ENCODE measurements around the gene IGFLR1.
A peak's percentile ranks its signal among the peaks of the same experiment; 100 is the strongest.

IGFLR1 gene

DNA sequence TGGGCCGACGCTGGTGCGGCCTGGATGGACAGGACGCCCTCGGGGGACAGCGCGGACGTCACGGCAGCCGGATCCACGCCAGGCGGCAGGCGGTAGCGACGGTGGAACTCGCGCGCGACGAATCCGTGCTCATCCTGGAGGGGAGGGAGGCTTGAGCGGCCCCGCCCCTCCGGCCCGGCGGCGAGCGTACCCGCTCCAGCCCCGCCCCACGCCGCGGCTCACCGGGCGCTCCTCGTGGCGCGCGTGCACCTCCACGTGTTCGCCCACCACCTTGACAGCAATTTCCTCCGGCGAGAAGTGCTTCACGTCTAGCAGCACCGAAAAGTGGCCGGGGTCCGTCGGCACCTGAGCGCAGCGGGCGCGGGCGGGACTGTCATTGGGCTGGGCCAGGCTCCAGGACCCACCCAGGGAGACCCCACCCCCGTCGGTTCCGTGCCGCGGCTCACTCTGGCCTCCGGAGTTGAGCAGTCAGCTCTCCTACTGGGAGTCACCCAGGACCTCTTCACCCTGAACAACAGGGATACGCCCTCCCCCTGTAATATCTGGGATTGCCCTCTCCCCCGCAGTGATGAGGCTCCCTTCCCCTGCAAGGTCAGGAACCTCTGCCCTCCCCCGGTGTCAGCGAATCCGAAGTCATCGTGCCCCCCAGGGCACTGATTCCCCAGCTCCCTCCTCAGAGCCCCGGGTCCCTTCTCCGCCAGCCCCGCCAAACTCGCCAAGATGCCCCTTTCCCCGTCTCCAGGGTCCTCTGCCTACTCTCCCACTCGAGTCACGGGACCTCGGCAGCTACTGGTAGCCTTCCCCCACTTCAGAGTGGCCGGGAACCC is 13.5 kb upstream of the IGFLR1 start:
- DNase-seq: peak; percentile 61

DNA sequence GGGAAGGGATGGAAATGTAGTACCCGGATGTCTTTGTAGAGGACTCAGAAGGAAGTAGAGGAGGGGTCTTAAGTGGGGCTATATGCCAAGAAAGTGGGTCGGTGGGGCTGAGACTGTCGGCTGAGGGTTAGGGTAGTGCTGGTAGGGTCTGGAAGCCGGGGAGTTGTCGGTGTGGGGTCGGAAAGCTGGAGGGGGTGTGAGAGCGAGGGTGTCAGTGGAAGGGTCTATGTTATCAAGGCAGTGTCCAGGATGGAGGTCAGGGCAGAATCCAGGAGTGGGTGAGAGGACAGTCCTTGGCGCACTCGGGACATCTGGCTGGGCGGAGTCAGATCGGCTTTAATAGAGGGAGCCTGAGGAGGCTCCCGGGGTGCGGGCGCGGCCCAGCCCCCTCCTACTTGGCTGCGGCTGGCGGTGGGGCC is 12.9 kb upstream of the IGFLR1 start:
- no peak for DNase-seq

DNA sequence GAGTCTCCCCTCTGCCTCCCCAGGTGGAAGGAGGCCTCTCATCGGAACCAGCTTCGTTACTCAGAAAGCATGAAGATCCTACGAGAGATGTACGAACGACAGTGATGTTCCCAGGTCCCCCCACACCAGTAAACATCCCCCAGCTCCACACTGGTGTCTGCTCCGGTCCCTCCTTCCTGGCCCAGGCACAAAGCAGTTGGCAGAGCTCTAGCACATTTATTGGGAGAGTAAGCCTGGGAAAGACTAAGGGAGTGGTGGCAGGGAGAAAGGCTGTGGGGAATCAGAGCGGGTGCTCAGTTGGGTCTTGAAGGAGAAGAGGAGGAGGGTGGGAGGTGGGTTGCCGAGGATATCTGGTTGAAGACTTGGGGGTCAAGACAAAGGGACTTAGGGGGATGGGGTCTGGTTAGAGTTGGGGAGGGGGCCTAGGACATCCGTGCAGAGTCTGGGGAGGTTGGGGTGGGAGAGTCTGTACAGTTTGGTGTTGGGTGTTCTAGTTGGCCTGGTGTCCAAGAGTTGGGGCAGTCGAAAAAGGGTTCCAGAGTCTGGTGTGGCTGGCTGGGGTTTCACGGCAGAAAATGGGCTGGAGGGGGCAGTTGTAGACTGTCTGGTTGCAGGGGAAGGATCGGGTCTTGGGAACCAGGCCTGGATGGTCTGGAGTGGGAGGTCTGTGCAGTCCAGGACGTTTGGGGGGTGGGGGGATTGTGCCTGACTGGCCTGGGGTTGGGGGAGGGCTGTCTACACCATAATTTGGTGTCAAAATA is 12.3 kb upstream of the IGFLR1 start:
- DNase-seq: no peak

DNA sequence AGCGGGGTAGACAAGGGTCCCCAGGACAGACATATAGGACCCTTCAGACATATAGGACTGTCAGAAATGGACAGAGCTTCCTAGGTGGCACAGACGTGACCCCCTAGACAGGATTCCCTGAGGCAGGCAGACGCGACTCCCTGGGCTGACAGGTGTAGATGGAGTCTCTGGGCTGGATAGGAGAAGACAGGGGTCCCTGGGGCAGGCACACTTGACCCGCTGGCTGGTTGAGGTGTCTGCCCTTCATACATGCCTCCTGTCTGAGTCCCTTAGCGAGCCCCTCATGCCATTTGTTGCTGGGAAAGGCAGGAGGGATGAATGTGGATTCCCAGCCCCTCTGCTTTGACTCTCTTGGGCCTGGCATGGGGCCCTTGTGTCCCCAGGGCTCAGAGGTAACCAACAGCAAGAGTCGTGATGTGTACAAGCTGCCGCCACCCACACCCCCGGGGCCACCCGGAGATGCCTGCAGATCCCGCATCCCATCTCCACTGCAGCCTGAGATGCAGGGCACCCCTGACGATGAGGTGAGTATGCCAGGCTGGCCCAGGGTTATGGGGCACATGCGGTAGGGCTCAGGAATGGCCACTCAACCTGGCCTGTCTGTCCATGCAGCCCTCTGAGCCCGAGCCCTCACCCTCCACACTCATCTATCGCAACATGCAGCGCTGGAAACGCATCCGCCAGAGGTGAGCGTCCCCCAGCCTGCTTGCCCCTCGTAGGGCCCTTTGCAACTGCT is 11.6 kb upstream of the IGFLR1 start:
- no peak for DNase-seq

DNA sequence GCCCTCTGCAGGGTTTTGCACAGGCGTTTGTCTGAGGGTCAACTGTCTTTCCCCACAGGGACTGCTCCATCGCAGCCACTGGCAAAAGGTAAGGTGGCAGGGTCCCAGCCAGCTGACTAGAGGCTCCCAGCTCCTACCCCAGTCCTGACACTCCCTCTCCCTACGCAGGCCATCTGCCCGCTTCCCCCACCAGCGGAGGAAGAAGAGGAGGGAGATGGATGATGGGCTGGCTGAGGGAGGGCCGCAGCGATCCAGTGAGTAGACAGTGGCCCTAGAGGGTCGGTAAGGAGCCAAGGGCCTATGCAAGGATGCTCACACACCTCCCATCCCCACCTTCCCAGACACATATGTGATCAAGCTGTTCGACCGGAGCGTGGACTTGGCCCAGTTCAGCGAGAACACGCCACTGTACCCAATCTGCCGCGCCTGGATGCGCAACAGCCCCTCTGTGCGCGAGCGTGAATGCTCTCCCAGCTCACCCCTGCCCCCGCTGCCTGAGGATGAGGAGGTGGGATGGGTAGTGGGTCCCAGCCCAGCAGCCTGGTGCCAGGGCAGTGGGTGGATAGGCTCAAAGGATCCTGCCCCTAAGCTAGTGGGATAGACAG is 10.6 kb upstream of the IGFLR1 start:
- DNase-seq: no peak

DNA sequence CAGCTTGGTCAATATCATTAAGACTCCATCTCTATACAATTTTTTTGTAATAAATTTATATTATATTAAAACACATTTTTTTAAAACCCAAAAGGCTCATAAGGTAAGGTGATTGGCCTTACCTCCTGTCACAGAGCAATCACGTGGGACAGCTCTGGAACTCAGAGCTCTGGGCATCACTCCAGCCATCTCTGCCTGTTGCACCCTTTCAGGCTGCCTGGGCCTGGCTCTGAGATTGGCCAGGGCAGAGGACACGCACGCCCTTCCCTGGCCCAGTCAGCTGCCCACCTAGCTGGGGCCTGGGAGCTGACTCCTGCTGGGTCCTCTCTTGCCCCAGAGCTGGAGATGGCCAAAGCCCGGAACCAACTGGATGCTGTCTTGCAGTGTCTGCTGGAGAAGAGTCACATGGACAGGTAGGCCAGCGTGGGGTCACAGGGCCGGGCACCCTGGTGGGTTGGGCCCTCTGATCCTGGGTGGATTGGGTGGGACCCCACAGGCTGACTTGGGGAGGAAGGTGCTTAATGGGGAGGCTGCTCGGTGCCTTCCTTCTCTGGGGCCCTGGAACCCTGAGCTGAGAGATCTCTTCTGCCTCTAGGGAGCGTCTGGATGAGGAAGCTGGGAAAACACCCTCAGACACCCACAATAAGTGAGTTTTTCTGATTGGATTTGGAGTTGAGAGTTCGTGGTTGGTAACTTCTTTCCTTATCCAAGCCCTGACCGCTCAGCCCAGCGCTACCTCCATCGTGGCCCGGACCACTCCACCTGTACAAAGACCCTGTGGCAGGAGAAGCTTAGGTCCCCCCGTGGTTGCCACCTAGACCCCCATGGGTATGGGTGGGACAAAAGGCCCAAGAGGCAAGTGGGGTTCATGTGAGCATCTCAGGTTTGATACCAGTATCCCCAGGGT is 9.8 kb upstream of the IGFLR1 start:
- DNase-seq: no peak

DNA sequence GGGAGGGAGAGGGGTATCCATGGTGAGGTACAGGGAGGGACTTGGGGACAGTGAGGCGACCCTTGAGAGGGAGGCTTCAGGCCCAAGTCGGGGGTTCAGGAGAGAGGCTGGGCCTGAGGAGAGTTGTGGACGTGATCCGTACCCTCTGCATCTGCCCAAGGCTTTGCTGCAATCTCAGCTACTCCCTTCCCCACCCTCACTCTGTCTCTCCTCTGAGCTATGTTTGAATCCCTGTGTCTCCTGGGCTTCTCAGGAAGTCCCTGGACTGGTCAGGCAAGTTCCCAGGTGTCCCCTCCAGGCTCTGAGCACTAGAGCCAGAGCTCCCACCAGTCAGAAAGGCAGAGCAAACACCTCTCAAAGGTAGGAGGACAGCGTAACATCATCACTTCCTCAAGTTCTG is 7.9 kb upstream of the IGFLR1 start:
- DNase-seq: no peak

DNA sequence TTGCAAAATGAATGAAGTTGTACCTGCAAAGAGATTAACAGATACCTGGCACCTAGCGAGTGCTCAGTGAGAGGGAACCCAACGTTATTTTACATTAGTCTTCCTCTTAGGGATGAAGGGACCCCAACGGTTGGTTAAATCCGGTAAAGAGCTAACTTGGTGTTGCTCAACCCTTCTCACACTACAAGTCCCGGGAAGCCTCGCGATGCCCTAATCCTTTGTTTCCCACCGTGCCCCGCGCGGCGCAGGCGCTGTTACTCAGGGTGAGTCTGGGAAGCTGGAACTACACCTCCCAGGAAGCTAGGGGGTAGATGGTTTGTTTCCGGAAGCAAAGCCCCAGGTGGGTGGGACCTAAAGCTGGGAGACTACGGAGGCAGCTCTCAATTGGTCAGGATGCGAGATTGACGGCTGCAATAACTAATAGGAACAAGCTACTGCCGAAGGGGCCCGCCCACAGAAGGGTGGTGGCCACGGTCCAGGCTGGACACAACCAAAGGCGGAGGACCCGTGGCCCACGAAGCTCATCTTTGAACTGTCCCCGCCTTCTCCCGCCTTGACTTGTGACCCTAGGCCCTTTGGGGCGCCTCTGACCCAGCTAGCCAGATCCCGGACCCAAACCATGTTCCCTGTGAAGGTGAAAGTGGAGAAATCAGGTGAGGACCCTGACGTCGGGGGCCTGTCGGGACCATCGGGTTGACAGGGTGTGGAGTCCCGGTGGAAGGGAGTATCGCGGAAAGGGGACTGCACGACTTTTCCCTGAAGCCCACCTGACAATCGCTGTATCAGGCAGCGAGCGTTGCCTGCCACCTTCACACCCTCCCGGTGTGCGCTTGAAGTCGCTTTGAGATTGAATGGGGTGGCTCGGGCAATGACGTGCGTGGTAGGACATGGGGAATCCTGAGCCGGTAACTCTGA is 6.1 kb upstream of the IGFLR1 start, which contains the start of gene LIN37:
Gene LIN37 (plus strand): TSS at position 471 of the 915 bp plus-strand sequence. CDS start 149 bp downstream, at position 620.
- peak; percentile 99 for DNase-seq

DNA sequence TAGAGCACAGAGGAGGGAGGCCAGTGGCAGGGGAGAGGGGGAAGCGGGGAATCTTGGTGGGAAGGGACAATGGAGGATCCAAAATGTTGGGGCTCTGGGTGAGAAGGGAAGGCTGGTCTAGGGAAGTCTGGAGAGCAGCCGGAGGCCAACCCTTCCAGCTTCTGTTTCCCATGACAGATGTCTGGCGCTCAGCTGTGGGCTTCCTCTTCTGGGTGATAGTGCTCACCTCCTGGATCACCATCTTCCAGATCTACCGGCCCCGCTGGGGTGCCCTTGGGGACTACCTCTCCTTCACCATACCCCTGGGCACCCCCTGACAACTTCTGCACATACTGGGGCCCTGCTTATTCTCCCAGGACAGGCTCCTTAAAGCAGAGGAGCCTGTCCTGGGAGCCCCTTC is 4.3 kb upstream of the IGFLR1 start:
- no peak for DNase-seq

DNA sequence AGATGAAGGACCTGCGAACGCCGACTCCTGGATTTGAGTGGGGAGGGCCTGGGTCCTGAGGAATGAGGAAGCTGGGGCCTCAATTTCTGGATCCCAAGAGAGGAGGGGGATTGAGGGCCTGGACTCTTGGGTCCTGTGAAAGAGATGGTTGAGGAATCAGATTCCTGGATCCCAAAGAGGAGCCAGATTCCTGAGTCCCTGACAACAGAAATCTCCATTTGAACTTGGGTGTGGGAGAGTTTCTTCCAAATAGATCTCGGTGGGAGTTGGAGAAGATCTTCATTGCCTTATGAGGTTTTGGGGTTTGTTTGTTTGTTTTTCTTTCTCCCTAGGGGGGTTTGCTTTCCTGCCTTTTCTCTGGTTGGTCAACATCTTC is 3.8 kb upstream of the IGFLR1 start:
- no peak for DNase-seq

DNA sequence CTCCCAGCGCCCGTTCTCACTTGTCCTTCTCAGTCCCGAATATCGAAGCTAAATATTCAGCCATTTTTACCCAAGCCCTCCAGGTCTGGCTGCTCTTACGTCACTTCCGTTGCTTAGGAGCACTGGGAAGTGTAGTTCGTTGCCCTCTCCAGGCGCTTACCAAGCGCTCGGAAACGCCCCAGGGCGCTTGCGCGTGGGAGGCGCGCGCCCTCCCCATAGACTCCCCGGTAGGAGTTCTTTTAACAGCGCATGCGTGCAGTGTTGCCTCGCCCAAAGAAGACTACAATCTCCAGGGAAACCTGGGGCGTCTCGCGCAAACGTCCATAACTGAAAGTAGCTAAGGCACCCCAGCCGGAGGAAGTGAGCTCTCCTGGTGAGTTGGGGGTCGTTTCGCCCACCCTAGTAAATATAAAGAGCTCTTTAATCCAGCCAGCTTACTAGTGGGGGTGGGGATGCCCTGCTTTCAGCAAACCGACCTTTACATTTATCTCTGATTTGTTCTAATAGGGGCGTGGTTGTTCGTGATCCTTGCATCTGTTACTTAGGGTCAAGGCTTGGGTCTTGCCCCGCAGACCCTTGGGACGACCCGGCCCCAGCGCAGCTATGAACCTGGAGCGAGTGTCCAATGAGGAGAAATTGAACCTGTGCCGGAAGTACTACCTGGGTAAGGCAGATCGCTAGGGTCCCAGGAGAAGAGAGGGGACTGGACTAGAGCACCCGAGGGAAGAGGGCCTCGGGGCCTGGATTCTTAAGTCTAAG is 3.3 kb upstream of the IGFLR1 start, which contains the start of the genes PSENEN and U2AF1L4:
Gene PSENEN (plus strand): TSS at position 324 of the 759 bp plus-strand sequence. CDS start 280 bp downstream, at position 604.
Gene U2AF1L4 (minus strand): TSS at position 91 of the 759 bp plus-strand sequence. CDS start 27 bp downstream, at position 64.
- peak; percentile 100 for DNase-seq

DNA sequence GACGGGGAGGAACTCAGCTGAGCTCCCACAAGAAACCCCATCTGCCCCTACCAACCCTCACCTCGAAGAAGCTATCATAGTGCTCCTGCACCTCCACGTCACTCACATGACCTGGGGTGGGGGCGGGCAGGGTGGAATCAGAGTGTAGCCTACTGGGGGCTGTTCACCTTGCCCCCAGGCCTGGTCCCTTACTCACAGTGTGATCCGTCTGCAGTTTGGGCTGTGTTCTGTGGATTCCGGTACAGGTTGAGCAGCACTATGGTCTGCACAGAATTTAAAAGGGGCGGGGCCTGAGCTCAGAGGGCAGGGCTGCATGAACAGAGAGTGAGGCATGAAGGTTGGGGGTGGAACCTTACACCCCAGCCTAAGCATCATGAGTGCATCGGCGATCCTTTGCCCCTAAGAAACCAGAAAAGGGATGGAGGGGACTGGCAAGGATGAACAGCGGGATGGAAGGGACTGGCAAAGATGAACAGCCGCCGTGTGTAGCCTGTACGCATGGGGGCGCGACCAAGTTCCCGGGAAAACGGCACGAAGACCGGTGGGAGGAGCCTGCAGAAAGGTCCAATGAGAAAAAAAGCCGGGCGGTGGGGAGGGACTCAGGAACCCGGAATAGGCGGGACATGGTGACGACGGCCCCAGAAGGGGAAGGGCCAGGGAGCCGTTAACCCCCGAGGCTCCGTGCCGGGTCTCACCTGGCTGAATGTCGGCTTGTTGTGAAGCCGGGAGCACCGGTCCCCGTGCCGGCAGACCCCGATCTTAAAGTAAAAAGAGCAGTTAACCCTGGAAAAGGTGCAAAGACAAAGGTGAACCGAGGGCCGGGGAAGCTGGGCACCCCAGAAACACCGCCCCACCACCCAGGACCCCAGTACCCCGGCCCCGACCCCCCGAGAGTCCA is 2.4 kb upstream of the IGFLR1 start:
- peak; percentile 94 for DNase-seq

DNA sequence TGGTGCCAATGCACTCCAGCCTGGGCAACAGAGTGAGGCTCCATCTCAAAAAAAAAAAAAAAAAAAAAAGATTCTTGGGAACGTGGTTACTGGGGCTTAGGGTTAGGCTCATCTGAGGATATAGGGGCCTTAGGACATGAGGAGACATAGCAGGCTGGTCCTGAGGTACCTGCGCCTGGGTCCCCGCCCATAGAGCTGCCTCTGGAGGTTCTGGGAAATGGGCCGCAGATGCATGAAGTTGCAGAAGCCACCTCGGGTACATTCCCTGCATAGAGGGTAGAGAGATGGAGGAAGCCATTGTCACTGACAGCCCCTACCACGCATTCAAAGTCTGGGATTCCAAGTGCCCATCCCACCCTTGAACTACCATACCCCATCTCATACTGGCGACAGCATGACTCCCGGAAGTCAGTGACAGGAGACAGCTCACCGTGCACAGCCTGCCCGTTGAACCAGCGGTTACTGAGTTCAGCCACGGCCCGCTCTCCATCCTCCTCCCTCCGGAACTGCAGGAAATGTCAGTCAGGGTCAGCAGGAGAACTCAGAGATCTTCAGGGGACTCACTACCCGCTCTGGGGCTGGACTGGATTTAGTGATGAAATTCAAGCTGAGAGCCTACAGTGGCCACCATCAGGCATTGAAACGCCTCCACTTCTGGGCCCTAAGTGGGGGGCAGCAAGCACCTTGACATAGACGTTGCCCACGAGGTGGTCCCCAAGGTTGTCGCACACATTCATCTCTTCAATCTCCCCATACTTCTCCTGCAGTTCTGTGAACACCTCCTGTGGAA is 1.6 kb upstream of the IGFLR1 start:
- DNase-seq: no peak

DNA sequence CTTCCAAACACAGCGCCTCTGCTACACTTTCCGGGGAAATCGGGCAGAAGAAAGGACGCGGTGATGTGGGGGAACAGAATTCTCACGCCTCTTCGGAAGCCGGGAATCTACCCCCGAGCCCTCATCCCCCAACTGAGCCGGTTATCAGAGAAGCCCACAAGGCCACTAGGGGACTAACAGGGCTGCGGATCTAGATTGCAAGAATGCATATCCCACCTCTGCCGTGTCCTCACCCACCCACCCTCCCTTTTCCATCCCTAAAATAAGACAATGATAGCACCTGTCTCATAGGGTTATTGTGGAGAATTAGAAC is 1.1 kb downstream of the IGFLR1 start:
- DNase-seq: no peak

DNA sequence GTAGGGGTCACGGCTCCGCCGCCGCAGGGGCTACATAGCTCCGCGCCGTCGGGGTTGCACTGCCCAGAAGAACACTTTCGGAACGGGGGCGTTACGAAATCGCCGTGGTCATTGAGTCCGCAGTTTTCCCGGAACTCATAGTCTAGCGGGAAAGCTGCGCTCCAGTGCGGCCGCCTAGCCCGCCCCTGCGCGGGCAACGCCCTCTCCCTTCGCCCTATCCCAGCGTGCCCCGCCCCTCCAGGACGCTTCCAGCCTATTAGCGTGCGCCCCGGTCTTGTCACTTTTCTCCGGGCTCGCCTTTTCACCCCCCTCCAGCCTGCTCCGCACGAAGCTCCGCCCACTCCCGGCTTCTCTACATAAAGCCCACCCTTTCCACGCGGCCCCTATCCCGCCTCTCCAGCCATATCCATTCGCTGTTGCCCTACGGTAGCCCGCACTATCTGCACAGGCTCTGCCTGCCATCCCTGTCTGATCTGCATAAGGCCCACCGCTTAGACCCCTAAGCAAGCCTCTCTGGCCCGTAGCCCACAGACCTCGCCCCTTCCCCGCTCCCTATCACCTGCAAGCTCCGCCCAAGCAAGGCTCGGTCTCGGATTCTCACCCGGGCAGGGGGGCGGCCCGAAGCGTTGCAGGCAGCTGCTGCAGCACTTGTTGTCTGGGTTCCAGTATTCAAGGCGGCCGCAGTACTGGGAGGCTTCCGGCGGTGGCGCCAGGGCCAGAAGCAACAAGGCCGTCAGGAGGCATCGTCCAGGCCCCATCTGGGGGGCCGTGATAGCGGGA is 1.6 kb downstream of the IGFLR1 start:
- peak; percentile 95 for DNase-seq

DNA sequence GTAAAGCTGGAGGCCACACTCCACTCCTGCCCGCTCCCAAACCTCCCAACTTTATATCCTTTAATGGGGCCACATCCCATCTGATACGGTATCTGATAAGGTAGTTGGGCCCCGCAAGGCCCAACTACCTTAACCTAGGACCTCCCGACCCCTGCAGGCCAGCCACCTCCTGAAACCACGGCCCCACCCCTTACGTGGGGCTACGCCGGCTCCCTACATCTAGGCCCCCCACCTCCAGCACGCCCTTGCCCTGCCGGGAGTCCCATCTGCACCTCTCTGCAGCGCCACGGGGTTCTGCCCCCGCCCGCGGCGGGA is 2.2 kb downstream of the IGFLR1 start:
- DNase-seq: no peak
